ENCODE data around the gene ZNF382. TPM values are rescaled to one million over a fixed set of nuclear protein-coding genes. Genes with fewer than 3 reads are reported as not detected.
A peak's percentile ranks its signal among the peaks of the same experiment; 100 is the strongest.

The ZNF382 gene
- total RNA-seq: 10 to 100 TPM in 1 of 4 donors, under 1 TPM in 3; 0.62 to 11.7 (median 0.86) TPM

DNA sequence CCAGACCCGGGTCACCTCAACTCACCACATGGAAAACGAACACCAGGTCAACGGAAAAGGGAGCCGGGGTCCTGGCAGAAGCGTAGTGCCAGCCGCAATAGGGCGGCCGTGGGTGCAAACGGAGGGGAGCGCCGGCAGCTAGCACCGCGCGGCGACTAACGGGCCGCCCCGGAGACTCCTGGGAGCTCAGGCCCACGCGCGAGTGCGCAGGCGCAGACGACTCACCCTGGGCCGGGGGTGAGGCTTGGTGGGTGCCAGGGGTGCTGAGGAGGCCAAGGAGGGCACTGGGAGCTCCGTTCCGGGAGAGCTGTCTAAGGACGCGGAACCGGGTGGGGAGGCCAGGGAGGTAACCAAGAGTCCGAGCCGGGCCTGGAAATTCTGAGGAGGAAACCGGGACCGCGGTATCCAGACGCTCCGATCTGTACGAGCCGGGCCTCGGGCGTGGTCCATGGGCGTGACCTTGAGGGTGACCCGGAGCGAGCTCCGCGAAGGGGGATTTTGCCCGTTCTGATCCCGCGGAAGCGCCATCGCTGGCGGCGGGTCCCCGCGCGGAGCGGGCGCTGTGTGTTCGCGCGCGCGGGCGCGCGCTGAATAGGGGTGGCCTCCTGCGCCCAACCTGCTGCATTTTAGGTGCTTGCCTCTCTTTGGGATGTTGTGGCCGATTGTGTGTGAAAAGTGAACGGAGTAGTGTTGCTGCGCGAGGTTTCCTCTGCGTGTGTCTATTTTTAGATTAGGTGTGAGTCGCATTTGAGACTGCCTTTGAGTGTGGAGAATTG, at the start of gene ZNF382:
ZNF382 (plus strand) TSS at position 213 of the 776 bp plus-strand sequence. CDS start 4,602 bp downstream, outside the sequence.
- Histone ChIP-seq H3K9me3 (peaks cover 5% of the 10 kb centered on the region), H3K36me3 (peaks cover 5% of the 10 kb centered on the region), H3K27me3 (no peaks in the 10 kb centered on the region), H3K4me3 (peak within 1 kb of the TSS; percentile 71), H3K27ac (peak within 1 kb of the TSS; percentile 79), H3K4me1 (peaks cover 9% of the 10 kb centered on the region)
- WGBS: 2% methylated on average over 21 of the region's 73 CpGs
- DNase-seq (ENCODE audit: low spot score in 2 of 2): peak in 1 of 2 donors; percentile 79
- no peak for TF ChIP-seq POLR2A (IDR thresholded peaks at IDR 0.05)
- no peak for TF ChIP-seq POLR2AphosphoS5 (IDR thresholded peaks at IDR 0.05)
- TF ChIP-seq, protein P1, sequence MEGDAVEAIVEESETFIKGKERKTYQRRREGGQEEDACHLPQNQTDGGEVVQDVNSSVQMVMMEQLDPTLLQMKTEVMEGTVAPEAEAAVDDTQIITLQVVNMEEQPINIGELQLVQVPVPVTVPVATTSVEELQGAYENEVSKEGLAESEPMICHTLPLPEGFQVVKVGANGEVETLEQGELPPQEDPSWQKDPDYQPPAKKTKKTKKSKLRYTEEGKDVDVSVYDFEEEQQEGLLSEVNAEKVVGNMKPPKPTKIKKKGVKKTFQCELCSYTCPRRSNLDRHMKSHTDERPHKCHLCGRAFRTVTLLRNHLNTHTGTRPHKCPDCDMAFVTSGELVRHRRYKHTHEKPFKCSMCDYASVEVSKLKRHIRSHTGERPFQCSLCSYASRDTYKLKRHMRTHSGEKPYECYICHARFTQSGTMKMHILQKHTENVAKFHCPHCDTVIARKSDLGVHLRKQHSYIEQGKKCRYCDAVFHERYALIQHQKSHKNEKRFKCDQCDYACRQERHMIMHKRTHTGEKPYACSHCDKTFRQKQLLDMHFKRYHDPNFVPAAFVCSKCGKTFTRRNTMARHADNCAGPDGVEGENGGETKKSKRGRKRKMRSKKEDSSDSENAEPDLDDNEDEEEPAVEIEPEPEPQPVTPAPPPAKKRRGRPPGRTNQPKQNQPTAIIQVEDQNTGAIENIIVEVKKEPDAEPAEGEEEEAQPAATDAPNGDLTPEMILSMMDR (IDR thresholded peaks at IDR 0.05): no peak
- TF ChIP-seq EP300 (IDR thresholded peaks at IDR 0.05): no peak

DNA sequence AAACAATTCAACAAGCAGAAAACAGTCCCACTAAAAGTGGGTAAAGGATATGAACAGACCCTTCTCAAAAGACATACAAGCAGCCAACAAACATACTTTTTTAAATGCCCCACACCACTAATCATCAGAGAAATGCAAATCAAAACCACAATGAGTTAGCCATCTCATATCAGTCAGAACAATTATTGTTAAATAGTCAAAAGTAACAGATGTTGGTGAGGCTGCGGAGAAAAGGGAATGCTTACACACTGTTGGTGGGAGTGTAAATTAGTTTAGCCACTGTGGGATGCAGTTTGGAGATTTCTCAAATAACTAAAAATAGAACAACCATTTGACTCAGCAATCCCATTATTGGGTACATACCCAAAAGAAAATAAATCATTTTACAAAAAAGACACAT, 40.7 kb upstream of the ZNF382 start:
- TF ChIP-seq POLR2A (IDR thresholded peaks at IDR 0.05) (no peak), POLR2AphosphoS5 (IDR thresholded peaks at IDR 0.05) (no peak), EP300 (IDR thresholded peaks at IDR 0.05) (no peak)
- TF ChIP-seq, protein P1 (IDR thresholded peaks at IDR 0.05): no peak
- Histone ChIP-seq H3K27me3 (no peaks in the 10 kb centered on the region), H3K4me3 (no peak overlapping the region), H3K36me3 (peaks cover 72% of the 10 kb centered on the region), H3K27ac (no peak overlapping the region), H3K4me1 (no peaks in the 10 kb centered on the region), H3K9me3 (peaks cover 46% of the 10 kb centered on the region)
- WGBS: 94% methylated on average over 1 of the region's 1 CpG
- DNase-seq (ENCODE audit: low spot score in 2 of 2): no peak

DNA sequence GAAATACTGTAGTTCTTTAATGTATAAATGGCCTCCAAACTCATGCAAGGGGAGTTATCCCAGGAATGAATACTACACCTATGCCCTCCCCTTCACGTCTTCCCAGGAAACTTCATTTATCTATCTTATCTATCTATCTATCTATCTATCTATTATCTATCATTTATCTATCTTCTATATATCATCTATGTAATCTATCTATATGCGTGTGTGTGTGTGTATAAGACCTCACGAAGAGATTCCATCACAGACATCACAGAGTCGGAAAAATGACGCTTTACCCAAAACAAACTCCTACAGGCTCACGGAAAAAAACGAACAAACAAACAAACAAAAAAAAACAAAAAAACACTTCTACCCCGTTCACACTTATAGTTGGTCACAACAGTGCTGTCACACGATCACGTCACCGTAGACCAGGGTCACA, 32.5 kb upstream of the ZNF382 start:
- Histone ChIP-seq H3K9me3 (no peaks in the 10 kb centered on the region), H3K36me3 (peaks cover 37% of the 10 kb centered on the region), H3K4me3 (peak overlapping the region; percentile 79), H3K4me1 (peaks cover 12% of the 10 kb centered on the region), H3K27me3 (no peaks in the 10 kb centered on the region), H3K27ac (peak overlapping the region; percentile 85)
- 1% methylated on average over 11 of the region's 11 CpGs for whole genome bisulfite sequencing
- DNase-seq (ENCODE audit: low spot score in 2 of 2): no peak
- TF ChIP-seq POLR2A (IDR thresholded peaks at IDR 0.05) (no peak), POLR2AphosphoS5 (IDR thresholded peaks at IDR 0.05) (no peak), EP300 (IDR thresholded peaks at IDR 0.05) (no peak)
- TF ChIP-seq, protein P1 (IDR thresholded peaks at IDR 0.05): no peak

DNA sequence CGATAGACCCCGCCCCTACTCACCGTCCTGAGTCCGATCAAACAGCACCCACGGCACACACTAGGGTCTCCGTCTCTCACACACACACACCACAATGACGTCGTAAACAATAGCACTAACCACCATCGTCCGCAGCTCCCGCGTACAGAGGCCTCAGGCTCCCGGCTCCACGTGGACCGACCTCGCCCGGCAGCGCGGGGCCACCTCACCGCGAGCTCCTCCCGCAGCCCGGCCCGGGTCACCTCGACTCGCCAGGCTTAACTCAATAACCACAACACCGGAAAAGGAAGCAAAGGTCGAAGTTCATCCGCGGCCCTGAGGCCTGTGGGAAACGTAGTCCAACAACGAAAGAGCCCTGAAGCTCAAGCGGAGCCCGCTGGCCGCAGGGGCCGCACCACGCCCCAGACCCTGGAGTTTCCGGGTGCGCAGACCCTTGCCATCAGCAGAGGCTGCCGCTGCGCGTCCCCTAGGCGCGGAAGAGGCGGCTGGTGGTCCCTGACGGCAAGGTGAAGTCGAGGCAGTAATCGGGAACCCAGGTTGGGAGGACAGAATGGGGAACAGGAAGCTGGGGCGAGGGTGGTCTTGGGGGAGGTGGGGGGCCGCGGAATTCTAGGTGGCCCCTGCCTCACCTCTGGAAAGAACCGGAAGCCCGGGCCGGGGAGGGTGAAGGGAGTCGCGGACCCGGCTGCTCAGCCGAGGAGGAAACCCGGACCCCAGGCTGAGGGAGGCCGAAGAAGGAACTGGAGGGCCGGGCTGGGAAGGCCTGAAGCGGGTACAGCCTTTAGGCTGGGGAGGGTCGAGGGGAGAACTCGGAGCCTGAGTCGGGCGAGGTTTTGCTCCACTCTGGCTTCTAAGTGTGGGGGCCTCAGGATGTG, 31.9 kb upstream of the ZNF382 start, which contains the start of gene ZNF529:
ZNF529 (minus strand) TSS at position 273 of the 875 bp plus-strand sequence. CDS start 946 bp downstream, outside the sequence.
- peak; percentile 92 to 94 for DNase-seq (ENCODE audit: low spot score in 2 of 2)
- H3K9me3 ChIP-seq: no peaks in the 10 kb centered on the region
- H3K27ac ChIP-seq: peak within 1 kb of the TSS; percentile 85
- peaks cover 12% of the 10 kb centered on the region for H3K4me1 ChIP-seq
- H3K27me3 ChIP-seq: no peaks in the 10 kb centered on the region
- TF ChIP-seq POLR2A (IDR thresholded peaks at IDR 0.05) (peak in 1 of 2 donors; percentile 69), EP300 (IDR thresholded peaks at IDR 0.05) (no peak), POLR2AphosphoS5 (IDR thresholded peaks at IDR 0.05) (peak in 2 of 3 donors; percentile 61 to 80)
- TF ChIP-seq, protein P1 (IDR thresholded peaks at IDR 0.05): no peak
- H3K4me3 ChIP-seq: peak within 1 kb of the TSS; percentile 79
- peaks cover 37% of the 10 kb centered on the region for H3K36me3 ChIP-seq
- WGBS: 2% methylated on average over 40 of the region's 66 CpGs
